ENCODE data around the gene CD96. TPM values are rescaled to one million over a fixed set of nuclear protein-coding genes. Genes with fewer than 3 reads are reported as not detected.
"Not testable (repeated sequence)": the region's sequence is repeated elsewhere in the genome, so short reads cannot be mapped to it uniquely, and the experiment has no call there.

Gene CD96
- total and polyA plus RNA-seq, 10 donors: 2.9 to 43.9 (median 24.1) TPM

- Histone ChIP-seq H3K9me3 (no peaks in the 10 kb centered on the region), H3K36me3 (no peaks in the 10 kb centered on the region), H3K4me3 (peak overlapping the region in 2 of 8 donors; percentile 1 to 47), H3K27ac (peak overlapping the region; percentile 1 to 90 (median 60)), H3K4me1 (peaks cover 15 to 85% (median 34%) of the 10 kb centered on the region in 6 donors), H3K27me3 (replicated peaks in 1 of 7) (no peaks in the 10 kb centered on the region)
- TF ChIP-seq CTCF (IDR thresholded peaks at IDR 0.05 in 8 of 11, conservative IDR thresholded peaks at IDR 0.05 in 3 of 11): no peak
- TF ChIP-seq POLR2AphosphoS5 (IDR thresholded peaks at IDR 0.05): no peak
- no peak for TF ChIP-seq POLR2A (IDR thresholded peaks at IDR 0.05)
- intact Hi-C loops (cut with DNase I; ENCODE audit: low total_unique reads): no loop called here
- no peak for DNase-seq
Measured at GRCh38 chr3:111548756-111549155, 6.8 kb downstream of the CD96 start.

GRCh38 chr3:111561902-111562301, 19.9 kb downstream of the CD96 start:
- H3K4me3 ChIP-seq; H3K36me3 ChIP-seq; H3K4me1 ChIP-seq; H3K27me3 ChIP-seq (replicated peaks in 1 of 7); H3K9me3 ChIP-seq; DNase-seq; H3K27ac ChIP-seq; intact Hi-C loops (cut with DNase I; ENCODE audit: low total_unique reads): not testable (repeated sequence)
- WGBS, 5 donors: 92 to 95% (median 93%) methylated on average over 15 to 25 of the region's 25 CpGs

GRCh38 chr3:111566844-111567243, 24.8 kb downstream of the CD96 start:
- Histone ChIP-seq H3K36me3 (peaks cover 0 to 3% (median 0%) of the 10 kb centered on the region in 6 donors), H3K27me3 (replicated peaks in 1 of 7) (no peaks in the 10 kb centered on the region), H3K4me1 (peaks cover 0 to 7% (median 0%) of the 10 kb centered on the region in 6 donors), H3K27ac (no peak overlapping the region), H3K9me3 (no peaks in the 10 kb centered on the region), H3K4me3 (no peak overlapping the region)
- no peak for DNase-seq
- WGBS, 5 donors: 51 to 84% (median 67%) methylated on average over 2 of the region's 2 CpGs
- intact Hi-C loops (cut with DNase I; ENCODE audit: low total_unique reads): no loop called here
- TF ChIP-seq POLR2AphosphoS5 (IDR thresholded peaks at IDR 0.05): no peak
- TF ChIP-seq POLR2A (IDR thresholded peaks at IDR 0.05): no peak
- TF ChIP-seq CTCF (IDR thresholded peaks at IDR 0.05 in 8 of 11, conservative IDR thresholded peaks at IDR 0.05 in 3 of 11): no peak

- peaks cover 0 to 10% (median 0%) of the 10 kb centered on the region in 6 donors for H3K4me1 ChIP-seq
- H3K36me3 ChIP-seq: peaks cover 0 to 3% (median 0%) of the 10 kb centered on the region in 6 donors
- TF ChIP-seq POLR2A (IDR thresholded peaks at IDR 0.05): no peak
- no peak for TF ChIP-seq POLR2AphosphoS5 (IDR thresholded peaks at IDR 0.05)
- no peak overlapping the region for H3K27ac ChIP-seq
- WGBS, 5 donors: 85 to 97% (median 90%) methylated on average over 2 of the region's 2 CpGs
- no peak overlapping the region for H3K4me3 ChIP-seq
- H3K9me3 ChIP-seq: no peaks in the 10 kb centered on the region
- intact Hi-C loops (cut with DNase I; ENCODE audit: low total_unique reads): no loop called here
- no peaks in the 10 kb centered on the region for H3K27me3 ChIP-seq (replicated peaks in 1 of 7)
- DNase-seq: no peak
Measured at GRCh38 chr3:111568355-111568754, 26.4 kb downstream of the CD96 start.

GRCh38 chr3:111568911-111569310, 26.9 kb downstream of the CD96 start:
- H3K27ac ChIP-seq: no peak overlapping the region
- TF ChIP-seq POLR2A (IDR thresholded peaks at IDR 0.05) (no peak), CTCF (IDR thresholded peaks at IDR 0.05 in 8 of 11, conservative IDR thresholded peaks at IDR 0.05 in 3 of 11) (no peak)
- intact Hi-C loops (cut with DNase I; ENCODE audit: low total_unique reads): no loop called here
- H3K4me1 ChIP-seq: peaks cover 0 to 10% (median 0%) of the 10 kb centered on the region in 6 donors
- H3K9me3 ChIP-seq: no peaks in the 10 kb centered on the region
- DNase-seq: no peak
- H3K36me3 ChIP-seq: peaks cover 0 to 3% (median 0%) of the 10 kb centered on the region in 6 donors
- H3K4me3 ChIP-seq: no peak overlapping the region
- H3K27me3 ChIP-seq (replicated peaks in 1 of 7): no peaks in the 10 kb centered on the region

Measured in spleen (tissue), 11 donors.